Kidney epithelial cell (primary cell): ENCODE data around the gene TESK2. TPM values are rescaled to one million over a fixed set of nuclear protein-coding genes. Genes with fewer than 3 reads are reported as not detected.
"Not testable (repeated sequence)": the region's sequence is repeated elsewhere in the genome, so short reads cannot be mapped to it uniquely, and the experiment has no call there.

Source experiments
- DNase-seq: peaks from one replicate; pipeline ENCODE4 v3.0.0-alpha.2; 2010; ENCODE audit warnings: low read depth
- H3K27me3 ChIP-seq: 2 replicates; pipeline ENCODE4 v1.6.0; 2011; ENCODE audit warnings: low read length; ENCODE audit not compliant: control insufficient read depth, insufficient read depth
- H3K36me3 ChIP-seq: 2 replicates; pipeline ENCODE4 v1.5.1; 2011; ENCODE audit warnings: low read length; ENCODE audit not compliant: control insufficient read depth, insufficient read depth
- H3K4me3 ChIP-seq: 2 replicates; pipeline ENCODE4 v1.5.1; 2011; ENCODE audit warnings: low read depth, mild to moderate bottlenecking, control low read depth, low read length
- CTCF ChIP-seq: IDR thresholded peaks from 2 replicates; pipeline ENCODE4 v1.5.1; 2011; ENCODE audit warnings: mild to moderate bottlenecking, moderate library complexity, low read length, control low read depth, inconsistent platforms; ENCODE audit not compliant: insufficient read depth, poor library complexity, severe bottlenecking
- total RNA-seq: library from RNA; depleted of rRNA; stranded (reverse); fragments of >200 nt; gene quantifications from 2 replicates; pipeline ENCODE4 v1.2.3, GENCODE V29; 2015

Gene TESK2
- total RNA-seq, 1 donor from 2014 or later, result 2.5 TPM

- H3K36me3 ChIP-seq, result no peaks in the 10 kb centered on the region
- H3K4me3 ChIP-seq, result no peak overlapping the region
- TF ChIP-seq CTCF, result no peak
- DNase-seq, result no peak
- no peaks in the 10 kb centered on the region for H3K27me3 ChIP-seq
Observed at GRCh38 chr1:45488666-45489377, 2.1 kb downstream of the TESK2 start.

GRCh38 chr1:45485949-45486348, 5.0 kb downstream of the TESK2 start:
- no peak for TF ChIP-seq CTCF
- no peaks in the 10 kb centered on the region for H3K27me3 ChIP-seq
- DNase-seq, result no peak

GRCh38 chr1:45479039-45479748, 11.8 kb downstream of the TESK2 start:
- no peak overlapping the region for H3K4me3 ChIP-seq
- no peaks in the 10 kb centered on the region for H3K36me3 ChIP-seq
- no peaks in the 10 kb centered on the region for H3K27me3 ChIP-seq
- no peak for DNase-seq
- TF ChIP-seq CTCF, result no peak

More at GRCh38 chr1:45485949-45486348, 5.0 kb downstream of the TESK2 start:
- Histone ChIP-seq H3K36me3 (no peaks in the 10 kb centered on the region), H3K4me3 (no peak overlapping the region)

GRCh38 chr1:45478121-45478814, 12.7 kb downstream of the TESK2 start:
- no peaks in the 10 kb centered on the region for H3K27me3 ChIP-seq
- H3K4me3 ChIP-seq, result no peak overlapping the region
- no peaks in the 10 kb centered on the region for H3K36me3 ChIP-seq
- TF ChIP-seq CTCF, result no peak
- DNase-seq, result no peak

- DNase-seq, result no peak
- H3K27me3 ChIP-seq, result no peaks in the 10 kb centered on the region
- no peak overlapping the region for H3K4me3 ChIP-seq
- TF ChIP-seq CTCF, result no peak
- H3K36me3 ChIP-seq, result no peaks in the 10 kb centered on the region
Observed at GRCh38 chr1:45477646-45478045, 13.3 kb downstream of the TESK2 start.

GRCh38 chr1:45474194-45474593, 16.8 kb downstream of the TESK2 start:
- not testable (repeated sequence) for DNase-seq, H3K36me3 ChIP-seq, H3K27me3 ChIP-seq, H3K4me3 ChIP-seq
